B cell (primary cell): ENCODE data around the gene PPP2R2D. TPM values are rescaled to one million over a fixed set of nuclear protein-coding genes. Genes with fewer than 3 reads are reported as not detected.

Experiments used
- ATAC-seq: fragments of 200-7000 bp; cut with Tn5 transposase; one replicate; pipeline ENCODE4 v1.10.0; 2021; ENCODE audit warnings: low read depth, mild to moderate bottlenecking, moderate number of reproducible peaks, moderate library complexity
- CTCF ChIA-PET: fragments of 350-600 bp; sonication (Branson Sonifier 250); formaldehyde crosslinking; loops from one replicate; lab custom pipeline; 2021; ENCODE audit warnings: antibody characterized with exemption, inconsistent platforms; lab: Charles Lee
- POLR2A ChIA-PET: fragments of 350-600 bp; sonication (Branson Sonifier 250); formaldehyde crosslinking; loops from one replicate; lab custom pipeline; 2021; ENCODE audit warnings: antibody characterized with exemption; lab: Charles Lee
- DNase-seq: peaks from one replicate; pipeline ENCODE4 v3.0.0; 2013
- H2AFZ ChIP-seq: 2 replicates; pipeline ENCODE4 v1.6.1; 2012; ENCODE audit warnings: mild to moderate bottlenecking, low read depth, low read length; ENCODE audit not compliant: insufficient read depth, poor library complexity, severe bottlenecking
- H3K27ac ChIP-seq, 2 donors: 1 replicate in 1 of 2; 2 replicates in 1 of 2; pipeline ENCODE4 v1.5.1; 2012 to 2013; ENCODE audit warnings: low read length in 2 of 2, mild to moderate bottlenecking in 2 of 2, moderate library complexity in 1 of 2
- H3K27me3 ChIP-seq, 4 experiments: fragments of 200-600 bp in 1 of 4; sonication (generic) in 1 of 4; replicated peaks in 1 of 4; 1 replicate in 2 of 4; 2 replicates in 2 of 4; pipeline versions ENCODE4 v1.6.1 to v1.7.0; 2013 to 2016; ENCODE audit warnings: low read length in 3 of 4, mild to moderate bottlenecking in 2 of 4, mixed read lengths in 1 of 4, moderate library complexity in 1 of 4; ENCODE audit not compliant: insufficient read depth in 4 of 4, control insufficient read depth in 3 of 4; ENCODE audit errors: control extremely low read depth in 1 of 4
- H3K36me3 ChIP-seq, 2 experiments: replicated peaks in 1 of 2; 1 replicate in 1 of 2; 2 replicates in 1 of 2; pipeline versions ENCODE4 v1.6.1 to v1.7.1; 2013; ENCODE audit warnings: low read length in 1 of 2; ENCODE audit not compliant: insufficient read depth in 2 of 2, control insufficient read depth in 1 of 2; ENCODE audit errors: control extremely low read depth in 1 of 2, extremely low read depth in 1 of 2
- H3K4me1 ChIP-seq, 2 donors: fragments of 200-600 bp in 1 of 2; sonication (generic) in 1 of 2; 1 replicate in 1 of 2; 2 replicates in 1 of 2; pipeline versions ENCODE4 v1.5.1 to v1.6.1; 2013 to 2017; ENCODE audit warnings: low read length in 2 of 2; ENCODE audit not compliant: control insufficient read depth in 2 of 2, insufficient read depth in 2 of 2
- H3K4me2 ChIP-seq: replicated peaks from 2 replicates; pipeline ENCODE3; 2012; ENCODE audit warnings: mild to moderate bottlenecking, low read depth, low read length; ENCODE audit not compliant: poor library complexity, severe bottlenecking
- H3K4me3 ChIP-seq, 5 experiments: fragments of 200-600 bp in 1 of 5; sonication (generic) in 1 of 5; 1 replicate in 3 of 5; 2 replicates in 2 of 5; pipeline versions ENCODE4 v1.5.1 to v1.7.0; 2011 to 2016; ENCODE audit warnings: low read length in 4 of 5, mild to moderate bottlenecking in 4 of 5, low read depth in 2 of 5, control low read depth in 1 of 5, moderate library complexity in 1 of 5; ENCODE audit not compliant: insufficient read depth in 1 of 5; ENCODE audit errors: control extremely low read depth in 1 of 5, extremely low read depth in 1 of 5
- H3K79me2 ChIP-seq: fragments of 200-600 bp; sonication (generic); one replicate; pipeline ENCODE4 v1.6.0; 2016; ENCODE audit warnings: low read length; ENCODE audit not compliant: control insufficient read depth, insufficient read depth
- H3K9ac ChIP-seq: fragments of 200-600 bp; sonication (generic); 2 replicates; pipeline ENCODE4 v1.6.1; 2017; ENCODE audit warnings: mild to moderate bottlenecking, low read length, moderate library complexity
- H3K9me3 ChIP-seq, 3 donors: one replicate each; pipeline versions ENCODE4 v1.6.1 to v1.7.1; 2013; ENCODE audit warnings: low read length in 2 of 3; ENCODE audit not compliant: control insufficient read depth in 2 of 3, insufficient read depth in 1 of 3; ENCODE audit errors: control extremely low read depth in 1 of 3
- H4K20me1 ChIP-seq: 2 replicates; pipeline ENCODE4 v1.6.0; 2012; ENCODE audit warnings: mild to moderate bottlenecking, low read length; ENCODE audit not compliant: insufficient read depth, control insufficient read depth, poor library complexity, severe bottlenecking
- H3K27ac Mint-ChIP-seq: one replicate; pipeline ENCODE4 v1.8.0; 2021; ENCODE audit warnings: mixed read lengths
- H3K27me3 Mint-ChIP-seq: one replicate; pipeline ENCODE4 v1.8.0; 2021; ENCODE audit warnings: mixed read lengths
- H3K4me1 Mint-ChIP-seq: one replicate; pipeline ENCODE4 v1.8.0; 2021; ENCODE audit warnings: mixed read lengths
- H3K4me3 Mint-ChIP-seq: one replicate; pipeline ENCODE4 v1.8.0; 2021; ENCODE audit warnings: mixed read lengths
- H3K9me3 Mint-ChIP-seq: one replicate; pipeline ENCODE4 v1.8.0; 2022; ENCODE audit warnings: mixed read lengths; ENCODE audit not compliant: insufficient read depth
- EZH2 ChIP-seq: IDR thresholded peaks from 2 replicates; pipeline ENCODE4 v1.6.1; 2012; ENCODE audit warnings: borderline replicate concordance, low read depth, mild to moderate bottlenecking, moderate library complexity, low read length; ENCODE audit not compliant: insufficient read depth, poor library complexity, severe bottlenecking
- WGBS: methylation state at CpG from one replicate; pipeline ENCODE4 v1.1.5; 2013; ENCODE audit warnings: missing lambda C conversion rate; ENCODE audit not compliant: insufficient coverage; 5-methylcytosine and 5-hydroxymethylcytosine counted together
- intact Hi-C: fragments of 100-400 bp; cut with micrococcal nuclease; formaldehyde crosslinking; loops from one replicate; pipeline ENCODE4 v1.10.0; 2022
- polyA plus RNA-seq: library from polyadenylated mRNA; depleted of rRNA; stranded (reverse); fragments of >200 nt; gene quantifications from 2 replicates; pipeline ENCODE4 v1.2.3, GENCODE V29; 2012
- total RNA-seq, 2 donors: library from RNA; stranded (reverse); fragments of 120-200 nt in 1 of 2; gene quantifications; 1 replicate in 1 of 2; 2 replicates in 1 of 2; pipeline versions ENCODE4 v1.2.3 to v1.2.4, GENCODE V29; 2013 to 2022
- TF ChIP-seq, protein P1 (sequence below): fragments of 200-600 bp; IDR thresholded peaks from one replicate; pipeline ENCODE4 v1.8.0; 2022; ENCODE audit warnings: antibody characterized with exemption, mild to moderate bottlenecking

Gene PPP2R2D
- total and polyA plus RNA-seq, 2 donors (not counting 1 experiment from before 2014, with no cell fraction given), result 25.8 to 45.6 TPM

DNA sequence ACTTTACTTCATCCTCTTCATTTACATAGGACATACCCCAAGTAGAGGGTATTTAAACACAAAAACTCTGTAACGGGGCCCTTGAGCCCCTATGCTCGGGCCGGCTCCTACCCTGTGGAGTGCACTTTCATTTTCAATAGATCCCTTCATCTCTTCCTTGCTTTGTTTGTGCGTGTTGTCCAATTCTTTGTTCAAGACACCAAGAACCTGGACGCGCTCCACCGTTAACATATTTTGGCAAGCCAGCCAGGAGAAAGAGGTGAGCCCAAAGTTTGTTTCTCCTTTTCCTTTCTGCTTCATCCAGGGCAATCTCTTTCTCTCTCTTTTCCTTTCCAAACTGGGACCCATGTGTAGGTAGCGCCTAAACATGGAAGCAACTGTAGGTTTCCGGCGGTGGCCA lies 106.9 kb downstream of the PPP2R2D start:
- TF ChIP-seq, protein P1, sequence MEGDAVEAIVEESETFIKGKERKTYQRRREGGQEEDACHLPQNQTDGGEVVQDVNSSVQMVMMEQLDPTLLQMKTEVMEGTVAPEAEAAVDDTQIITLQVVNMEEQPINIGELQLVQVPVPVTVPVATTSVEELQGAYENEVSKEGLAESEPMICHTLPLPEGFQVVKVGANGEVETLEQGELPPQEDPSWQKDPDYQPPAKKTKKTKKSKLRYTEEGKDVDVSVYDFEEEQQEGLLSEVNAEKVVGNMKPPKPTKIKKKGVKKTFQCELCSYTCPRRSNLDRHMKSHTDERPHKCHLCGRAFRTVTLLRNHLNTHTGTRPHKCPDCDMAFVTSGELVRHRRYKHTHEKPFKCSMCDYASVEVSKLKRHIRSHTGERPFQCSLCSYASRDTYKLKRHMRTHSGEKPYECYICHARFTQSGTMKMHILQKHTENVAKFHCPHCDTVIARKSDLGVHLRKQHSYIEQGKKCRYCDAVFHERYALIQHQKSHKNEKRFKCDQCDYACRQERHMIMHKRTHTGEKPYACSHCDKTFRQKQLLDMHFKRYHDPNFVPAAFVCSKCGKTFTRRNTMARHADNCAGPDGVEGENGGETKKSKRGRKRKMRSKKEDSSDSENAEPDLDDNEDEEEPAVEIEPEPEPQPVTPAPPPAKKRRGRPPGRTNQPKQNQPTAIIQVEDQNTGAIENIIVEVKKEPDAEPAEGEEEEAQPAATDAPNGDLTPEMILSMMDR, result no peak
- TF ChIP-seq EZH2, result no peak
- H3K4me2 ChIP-seq, result no peak overlapping the region

More for the DNA sequence above, 106.9 kb downstream of the PPP2R2D start:
- DNase-seq (no peak), ATAC-seq (no peak)
- WGBS, result 95% methylated on average over 10 of the region's 10 CpGs
- Mint-ChIP-seq H3K27ac (no peak overlapping the region), H3K4me3 (no peak overlapping the region), H3K27me3 (peaks cover 28% of the 10 kb centered on the region), H3K4me1 (no peaks in the 10 kb centered on the region), H3K9me3 (no peaks in the 10 kb centered on the region)
- intact Hi-C loops, result no loop called here
- Histone ChIP-seq H3K9me3 (peaks cover 0 to 5% (median 0%) of the 10 kb centered on the region in 3 donors), H3K36me3 (no peaks in the 10 kb centered on the region), H2AFZ (no peak overlapping the region), H3K27me3 (peaks cover 0 to 2% (median 0%) of the 10 kb centered on the region in 4 experiments), H3K79me2 (no peaks in the 10 kb centered on the region), H3K4me1 (no peaks in the 10 kb centered on the region), H3K9ac (no peak overlapping the region), H3K27ac (no peak overlapping the region), H4K20me1 (no peaks in the 10 kb centered on the region), H3K4me3 (no peak overlapping the region)
- POLR2A ChIA-PET, result no interaction called here
- CTCF ChIA-PET, result interaction anchor here (1.0 kb wide), 1 partner anchor 15 kb away, joined by 3 read pairs; no protein-coding TSS in a partner anchor

Other genes starting within 250 kb of the PPP2R2D start
- 10.3 and 10.9 TPM in 2 replicates for gene BNIP3, start 80.9 kb downstream of the PPP2R2D start, total RNA-seq
- 7.1 and 9.6 TPM in 2 replicates for gene BNIP3, start 80.9 kb downstream of the PPP2R2D start, polyA plus RNA-seq
- 0.17 and 0.19 TPM in 2 replicates for gene JAKMIP3, start 164.9 kb downstream of the PPP2R2D start, total RNA-seq
- gene JAKMIP3, start 164.9 kb downstream of the PPP2R2D start, polyA plus RNA-seq, result 0.20 and 0.21 TPM in 2 replicates